OCI-LY1 (cell line): ENCODE results near the gene SMYD3.

Experiments
- H2AFZ ChIP-seq: fragments of 200-600 bp; sonication (generic), shearing (Covaris generic); 2 replicates; pipeline ENCODE4 v1.6.0; 2014; ENCODE audit warnings: antibody characterized with exemption, mild to moderate bottlenecking, low read length
- H3F3A ChIP-seq: fragments of 200-600 bp; sonication (generic), shearing (Covaris generic); 2 replicates; pipeline ENCODE4 v1.6.0; 2014; ENCODE audit warnings: mild to moderate bottlenecking, antibody characterized with exemption, low read length, moderate library complexity; ENCODE audit not compliant: insufficient read depth
- H3K27ac ChIP-seq: fragments of 200-600 bp; sonication (generic); 2 replicates; pipeline ENCODE4 v1.5.1; 2014; ENCODE audit warnings: low read length, mixed run types, mild to moderate bottlenecking, low read depth; ENCODE audit not compliant: poor library complexity, severe bottlenecking
- H3K27me3 ChIP-seq: fragments of 200-600 bp; sonication (generic); 2 replicates; pipeline ENCODE4 v1.6.0; 2014; ENCODE audit warnings: antibody characterized with exemption, mild to moderate bottlenecking, low read length, moderate library complexity; ENCODE audit not compliant: insufficient read depth
- H3K36me3 ChIP-seq: fragments of 200-600 bp; sonication (generic); 2 replicates; pipeline ENCODE4 v1.6.1; 2014; ENCODE audit warnings: mild to moderate bottlenecking, antibody characterized with exemption, low read length, moderate library complexity, mixed read lengths; ENCODE audit not compliant: insufficient read depth
- H3K4me1 ChIP-seq: fragments of 200-600 bp; sonication (generic); 2 replicates; pipeline ENCODE4 v1.5.1; 2014; ENCODE audit warnings: mild to moderate bottlenecking, low read length, moderate library complexity; ENCODE audit not compliant: insufficient read depth, severe bottlenecking
- H3K4me2 ChIP-seq: fragments of 200-600 bp; sonication (generic), shearing (Covaris generic); 2 replicates; pipeline ENCODE4 v1.6.1; 2014; ENCODE audit warnings: low read length
- H3K4me3 ChIP-seq: fragments of 200-600 bp; sonication (generic); 2 replicates; pipeline ENCODE4 v1.5.1; 2014; ENCODE audit warnings: low read length, low read depth, mild to moderate bottlenecking, mixed read lengths; ENCODE audit not compliant: poor library complexity, severe bottlenecking
- H3K79me2 ChIP-seq: fragments of 200-600 bp; shearing (Covaris generic); 2 replicates; pipeline ENCODE4 v1.6.1; 2016; ENCODE audit warnings: mixed run types, low read length, mixed read lengths; ENCODE audit not compliant: insufficient read depth
- H3K9ac ChIP-seq: fragments of 200-600 bp; sonication (generic), shearing (Covaris generic); 2 replicates; pipeline ENCODE4 v1.6.1; 2014; ENCODE audit warnings: mild to moderate bottlenecking, low read length, mixed read lengths
- H3K9me2 ChIP-seq: fragments of 200-600 bp; sonication (generic), shearing (Covaris generic); 2 replicates; pipeline ENCODE4 v1.6.1; 2014; ENCODE audit warnings: low read depth, mild to moderate bottlenecking, low read length, mixed read lengths
- H3K9me3 ChIP-seq: fragments of 200-600 bp; shearing (Covaris generic); 2 replicates; pipeline ENCODE4 v1.6.1; 2014; ENCODE audit warnings: low read length, mixed read lengths
- H4K20me1 ChIP-seq: fragments of 200-600 bp; sonication (generic), shearing (Covaris generic); 2 replicates; pipeline ENCODE4 v1.6.0; 2016; ENCODE audit warnings: mild to moderate bottlenecking, low read length; ENCODE audit not compliant: insufficient read depth
- EZH2 ChIP-seq: fragments of 200-600 bp; sonication (generic), shearing (Covaris generic); IDR thresholded peaks from 2 replicates; pipeline ENCODE4 v1.8.0; 2017; ENCODE audit warnings: borderline replicate concordance, mixed run types, mild to moderate bottlenecking, antibody characterized with exemption, low read length, moderate library complexity, mixed read lengths
- TF ChIP-seq, protein P1 (sequence below): fragments of 200-600 bp; sonication (generic), shearing (Covaris generic); IDR thresholded peaks from 2 replicates; pipeline ENCODE4 v1.5.1; 2017; ENCODE audit warnings: mild to moderate bottlenecking, antibody characterized with exemption, low read length, moderate library complexity, mixed read lengths

The SMYD3 gene

DNA sequence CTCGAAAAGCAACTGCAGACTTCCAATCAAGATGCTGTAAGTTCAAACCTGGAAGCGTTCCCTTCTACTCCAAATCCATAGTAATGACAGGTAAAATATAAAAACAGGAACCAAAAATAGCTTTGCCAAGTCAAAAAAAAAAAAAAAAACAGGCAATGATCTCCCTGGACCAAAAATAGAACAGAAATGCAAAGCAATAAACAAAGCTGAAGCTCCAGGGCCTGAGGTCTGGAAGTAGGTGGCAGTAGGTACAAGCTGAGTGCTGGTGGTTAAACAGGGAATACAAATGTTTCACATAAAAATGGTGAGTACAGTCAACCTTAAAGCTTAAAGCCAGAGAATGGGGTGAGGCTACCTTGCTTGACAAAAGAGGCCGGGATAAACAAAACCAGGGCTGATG is 610.8 kb downstream of the SMYD3 start:
- H3K36me3 ChIP-seq = peaks cover 13% of the 10 kb centered on the region
- H3K4me2 ChIP-seq = no peak overlapping the region
- no peak overlapping the region for H3K9ac ChIP-seq
- no peaks in the 10 kb centered on the region for H3K79me2 ChIP-seq
- no peak overlapping the region for H3K4me3 ChIP-seq
- no peaks in the 10 kb centered on the region for H3K9me3 ChIP-seq
- H3K4me1 ChIP-seq = peaks cover 25% of the 10 kb centered on the region
- peak overlapping the region; percentile 45 for H3K27ac ChIP-seq
- H2AFZ ChIP-seq = no peak overlapping the region
- no peaks in the 10 kb centered on the region for H3K9me2 ChIP-seq
- no peaks in the 10 kb centered on the region for H3K27me3 ChIP-seq
- no peak for TF ChIP-seq EZH2
- TF ChIP-seq, protein P1, sequence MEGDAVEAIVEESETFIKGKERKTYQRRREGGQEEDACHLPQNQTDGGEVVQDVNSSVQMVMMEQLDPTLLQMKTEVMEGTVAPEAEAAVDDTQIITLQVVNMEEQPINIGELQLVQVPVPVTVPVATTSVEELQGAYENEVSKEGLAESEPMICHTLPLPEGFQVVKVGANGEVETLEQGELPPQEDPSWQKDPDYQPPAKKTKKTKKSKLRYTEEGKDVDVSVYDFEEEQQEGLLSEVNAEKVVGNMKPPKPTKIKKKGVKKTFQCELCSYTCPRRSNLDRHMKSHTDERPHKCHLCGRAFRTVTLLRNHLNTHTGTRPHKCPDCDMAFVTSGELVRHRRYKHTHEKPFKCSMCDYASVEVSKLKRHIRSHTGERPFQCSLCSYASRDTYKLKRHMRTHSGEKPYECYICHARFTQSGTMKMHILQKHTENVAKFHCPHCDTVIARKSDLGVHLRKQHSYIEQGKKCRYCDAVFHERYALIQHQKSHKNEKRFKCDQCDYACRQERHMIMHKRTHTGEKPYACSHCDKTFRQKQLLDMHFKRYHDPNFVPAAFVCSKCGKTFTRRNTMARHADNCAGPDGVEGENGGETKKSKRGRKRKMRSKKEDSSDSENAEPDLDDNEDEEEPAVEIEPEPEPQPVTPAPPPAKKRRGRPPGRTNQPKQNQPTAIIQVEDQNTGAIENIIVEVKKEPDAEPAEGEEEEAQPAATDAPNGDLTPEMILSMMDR = no peak
- H3F3A ChIP-seq = no peaks in the 10 kb centered on the region
- no peaks in the 10 kb centered on the region for H4K20me1 ChIP-seq

DNA sequence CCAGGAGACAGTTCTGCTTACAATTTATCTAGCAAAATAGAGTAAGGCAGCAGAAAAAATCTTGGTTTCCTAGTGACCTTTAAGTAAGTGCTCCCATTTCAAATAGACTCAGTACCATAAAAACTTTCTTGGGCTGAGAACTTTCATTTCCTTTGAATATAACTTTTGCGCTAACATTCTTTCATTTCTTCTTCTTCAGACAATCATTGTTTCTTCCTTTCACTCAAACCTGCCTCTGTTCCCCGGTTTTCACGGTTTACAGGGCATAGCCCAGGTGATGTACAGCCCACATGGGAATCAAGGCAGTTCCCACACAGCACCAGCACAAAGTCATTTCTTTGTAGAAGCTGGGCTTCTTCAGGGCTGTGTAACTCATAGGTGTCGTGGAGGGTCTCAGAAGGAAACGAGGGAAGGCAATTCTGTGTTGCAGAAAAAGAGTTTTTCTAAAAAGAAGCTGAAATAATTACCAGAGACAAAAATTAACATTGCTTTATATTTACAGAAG is 611.6 kb downstream of the SMYD3 start:
- Histone ChIP-seq H3K4me3 (no peak overlapping the region), H3F3A (no peaks in the 10 kb centered on the region), H3K4me2 (no peak overlapping the region), H3K27ac (peak overlapping the region; percentile 45), H3K79me2 (no peaks in the 10 kb centered on the region), H3K9me2 (no peaks in the 10 kb centered on the region), H3K36me3 (peaks cover 13% of the 10 kb centered on the region), H2AFZ (no peak overlapping the region), H3K4me1 (peaks cover 25% of the 10 kb centered on the region), H4K20me1 (no peaks in the 10 kb centered on the region), H3K27me3 (no peaks in the 10 kb centered on the region), H3K9ac (no peak overlapping the region), H3K9me3 (no peaks in the 10 kb centered on the region)
- TF ChIP-seq EZH2 = no peak
- TF ChIP-seq, protein P1 = no peak

DNA sequence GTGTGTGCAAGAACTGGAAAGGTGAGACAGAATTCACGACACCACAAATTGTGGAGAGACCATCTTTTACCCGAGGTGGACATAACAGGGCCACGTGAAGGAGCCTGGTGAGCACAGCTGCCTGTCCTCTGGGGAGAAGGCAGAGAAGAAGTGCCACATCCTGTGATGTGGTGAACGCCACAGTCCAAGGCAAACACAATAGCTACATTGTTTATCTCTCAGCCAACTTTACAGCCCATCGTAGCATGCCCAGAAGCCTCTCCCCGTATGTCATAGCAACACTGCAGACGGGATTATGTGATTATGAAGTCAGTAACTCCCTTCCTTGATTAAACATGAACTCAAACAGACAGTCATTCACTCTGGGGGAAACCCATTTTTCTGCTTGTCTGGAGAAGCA is 612.2 kb downstream of the SMYD3 start:
- Histone ChIP-seq H3F3A (no peaks in the 10 kb centered on the region), H3K79me2 (no peaks in the 10 kb centered on the region), H3K9ac (no peak overlapping the region), H3K36me3 (peaks cover 7% of the 10 kb centered on the region), H2AFZ (no peak overlapping the region), H4K20me1 (no peaks in the 10 kb centered on the region), H3K4me1 (peaks cover 25% of the 10 kb centered on the region), H3K27me3 (no peaks in the 10 kb centered on the region), H3K4me3 (no peak overlapping the region), H3K27ac (peak overlapping the region; percentile 45), H3K9me2 (no peaks in the 10 kb centered on the region), H3K4me2 (no peak overlapping the region), H3K9me3 (no peaks in the 10 kb centered on the region)
- TF ChIP-seq, protein P1 = no peak
- TF ChIP-seq EZH2 = no peak
